Spleen (tissue), 11 donors: ENCODE data around the gene CITED4. TPM values are rescaled to one million over a fixed set of nuclear protein-coding genes. Genes with fewer than 3 reads are reported as not detected.

ENCODE experiments used
- DNase-seq: peaks from one replicate; pipeline ENCODE4 v3.0.0-alpha.2; 2020
- H3K27ac ChIP-seq, 8 donors: fragments of 200-600 bp; sonication (generic) in 7 of 8; 1 replicate in 4 of 8; 2 replicates in 4 of 8; pipeline versions ENCODE4 v1.5.0 to v1.8.0; 2016 to 2021; ENCODE audit warnings: inconsistent platforms in 4 of 8, mild to moderate bottlenecking in 4 of 8, moderate library complexity in 1 of 8
- H3K27me3 ChIP-seq, 7 donors: fragments of 200-600 bp; sonication (generic) in 6 of 7; replicated peaks in 1 of 7; 1 replicate in 4 of 7; 2 replicates in 3 of 7; pipeline versions ENCODE4 v1.5.0 to v1.8.0; 2016 to 2021; ENCODE audit warnings: inconsistent platforms in 3 of 7, mild to moderate bottlenecking in 1 of 7
- H3K36me3 ChIP-seq, 6 donors: fragments of 200-600 bp; sonication (generic) in 5 of 6; 1 replicate in 4 of 6; 2 replicates in 2 of 6; pipeline versions ENCODE4 v1.5.0 to v1.8.0; 2016 to 2021; ENCODE audit warnings: inconsistent platforms in 2 of 6
- H3K4me1 ChIP-seq, 6 donors: fragments of 200-600 bp; sonication (generic) in 5 of 6; 1 replicate in 3 of 6; 2 replicates in 3 of 6; pipeline versions ENCODE4 v1.5.0 to v1.8.0; 2016 to 2021; ENCODE audit warnings: inconsistent platforms in 3 of 6
- H3K4me3 ChIP-seq, 8 donors: fragments of 200-600 bp; sonication (generic) in 7 of 8; 1 replicate in 4 of 8; 2 replicates in 4 of 8; pipeline versions ENCODE4 v1.5.0 to v1.8.0; 2016 to 2021; ENCODE audit warnings: inconsistent platforms in 4 of 8, mild to moderate bottlenecking in 4 of 8, moderate library complexity in 2 of 8
- H3K9me3 ChIP-seq, 8 donors: fragments of 200-600 bp; sonication (generic) in 7 of 8; 1 replicate in 4 of 8; 2 replicates in 4 of 8; pipeline versions ENCODE4 v1.5.0 to v1.8.0; 2016 to 2021; ENCODE audit warnings: inconsistent platforms in 4 of 8
- POLR2A ChIP-seq, 3 donors: fragments of 450-650 bp; IDR thresholded peaks; one replicate each; pipeline ENCODE4 v1.5.1; 2017; ENCODE audit warnings: antibody characterized with exemption in 3 of 3, mild to moderate bottlenecking in 1 of 3
- POLR2AphosphoS5 ChIP-seq, 3 donors: sonication (generic); formaldehyde crosslinking; IDR thresholded peaks; one replicate each; pipeline ENCODE4 v1.5.1; 2017; ENCODE audit warnings: antibody characterized with exemption in 3 of 3
- WGBS, 5 donors: extraction: QIAGEN DNeasy Blood & Tissue Kit in 3 of 5; methylation state at CpG; one replicate each; pipeline versions ENCODE4 v1.1.5 to v1.1.7; 2013 to 2018; 5-methylcytosine and 5-hydroxymethylcytosine counted together
- intact Hi-C: fragments of 100-400 bp; cut with DNase I; formaldehyde crosslinking; loops from one replicate; pipeline ENCODE4 v1.15.0; 2023; ENCODE audit warnings: low total_unique reads
- polyA plus RNA-seq, 3 donors: library from polyadenylated mRNA; stranded (reverse); fragments of 200-250 nt; gene quantifications; one replicate each; pipeline ENCODE4 v1.2.1, GENCODE V29; 2013
- total RNA-seq, 7 donors: library from RNA; depleted of rRNA in 3 of 7; stranded (reverse); fragments of >200 nt in 3 of 7; fragmentation: NEBNext Ultra II Directional in 4 of 7; extraction: Animal tissue kit (Norgen Biotek cat#: 25700) in 4 of 7; gene quantifications; one replicate each; pipeline versions ENCODE4 v1.1.0 to v1.2.1, GENCODE V29; 2016 to 2021
- TF ChIP-seq, protein P1 (sequence below), 11 experiments: fragments of 200-600 bp in 7 of 11; fragments of 450-650 bp in 4 of 11; sonication (generic) in 4 of 11; IDR thresholded peaks in 8 of 11; conservative IDR thresholded peaks in 3 of 11; 1 replicate in 7 of 11; 2 replicates in 4 of 11; pipeline versions ENCODE4 v1.4.0 to v1.8.0; 2016 to 2021; ENCODE audit warnings: antibody characterized with exemption in 11 of 11, inconsistent platforms in 4 of 11, mild to moderate bottlenecking in 1 of 11
- donor health status: healthy with polysubstance abuse.
- donor health status: DM: no; HTN: no; CAD: no; lungs with moderate emphysema.
- donor health status: DM: no; HTN: no; CAD: no.
- donor health status: Bipolar disorder and iron deficiency.
- donor health status: healthy.
- donor health status: DM: no; HTN: no; CAD: no.
- donor health status: DM: yes; HTN: yes; CAD: no.

CITED4 gene
- total and polyA plus RNA-seq, 10 donors = 10.0 to 98.8 (median 46.8) TPM

DNA sequence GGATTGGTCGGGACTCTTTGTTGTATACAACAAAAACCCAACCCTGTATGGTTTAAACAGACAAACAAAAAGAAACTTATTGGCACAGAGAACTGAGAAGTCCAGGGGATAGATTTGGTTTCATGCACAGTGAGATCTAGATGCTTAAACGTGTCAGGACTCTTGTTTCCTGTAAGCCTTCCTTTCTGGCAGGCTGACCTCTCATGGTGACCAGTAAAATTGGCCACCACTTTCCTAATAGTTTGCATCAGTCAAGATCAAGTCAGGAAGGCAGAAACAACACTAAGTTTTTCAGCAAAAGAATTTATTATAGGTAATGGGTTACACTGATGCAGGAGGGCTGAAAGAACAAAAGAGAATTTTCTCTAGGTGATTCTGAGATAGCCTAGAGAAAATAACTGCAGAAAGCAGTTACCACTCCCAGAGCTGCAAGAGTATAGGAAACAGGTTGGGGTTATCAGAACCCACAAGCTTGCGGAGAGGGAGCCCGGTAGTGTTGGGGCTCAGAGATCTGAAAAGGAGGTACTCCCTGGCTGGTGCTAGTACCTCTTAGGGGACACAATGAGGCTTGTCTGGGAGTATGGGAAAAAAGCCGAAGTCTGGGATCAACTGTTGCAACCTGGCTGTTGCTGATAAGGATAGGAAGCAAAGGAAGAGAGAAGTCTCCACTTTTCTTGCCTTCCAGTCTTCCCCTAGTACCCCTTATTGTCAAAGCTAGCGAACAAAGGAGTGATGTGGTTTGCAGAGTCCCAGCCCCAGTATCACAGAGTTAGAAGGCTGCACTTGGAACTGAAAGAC is 21.4 kb downstream of the CITED4 start:
- peak; percentile 8 for DNase-seq
- WGBS, 5 donors = 23 to 40% (median 33%) methylated on average over 6 of the region's 6 CpGs

DNA sequence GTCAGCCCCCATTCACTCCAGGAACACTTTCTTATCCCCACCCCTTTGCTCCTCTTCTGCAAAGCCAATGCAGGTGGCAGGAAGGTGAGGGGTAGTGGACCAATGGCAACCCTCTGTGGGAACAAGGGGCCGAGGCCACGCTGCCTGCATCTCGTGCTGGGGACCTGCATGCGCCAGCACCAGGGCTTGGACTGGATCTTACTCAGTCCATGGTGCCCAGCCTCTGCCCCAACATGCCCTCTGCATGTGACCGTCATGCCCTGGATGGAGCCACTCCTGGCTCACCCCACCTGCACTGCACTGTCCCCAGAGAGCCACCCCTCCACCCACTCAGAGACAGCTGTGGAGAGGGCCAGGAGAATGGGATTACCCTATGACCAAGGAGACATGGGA is 22.2 kb downstream of the CITED4 start:
- DNase-seq = peak; percentile 37
- H3K27me3 ChIP-seq = peaks cover 0 to 17% (median 0%) of the 10 kb centered on the region in 7 donors
- H3K27ac ChIP-seq = no peak overlapping the region
- peaks cover 0 to 10% (median 1%) of the 10 kb centered on the region in 6 donors for H3K4me1 ChIP-seq
- TF ChIP-seq POLR2AphosphoS5 (IDR thresholded peaks at IDR 0.05) (no peak), POLR2A (IDR thresholded peaks at IDR 0.05) (no peak)
- TF ChIP-seq, protein P1, sequence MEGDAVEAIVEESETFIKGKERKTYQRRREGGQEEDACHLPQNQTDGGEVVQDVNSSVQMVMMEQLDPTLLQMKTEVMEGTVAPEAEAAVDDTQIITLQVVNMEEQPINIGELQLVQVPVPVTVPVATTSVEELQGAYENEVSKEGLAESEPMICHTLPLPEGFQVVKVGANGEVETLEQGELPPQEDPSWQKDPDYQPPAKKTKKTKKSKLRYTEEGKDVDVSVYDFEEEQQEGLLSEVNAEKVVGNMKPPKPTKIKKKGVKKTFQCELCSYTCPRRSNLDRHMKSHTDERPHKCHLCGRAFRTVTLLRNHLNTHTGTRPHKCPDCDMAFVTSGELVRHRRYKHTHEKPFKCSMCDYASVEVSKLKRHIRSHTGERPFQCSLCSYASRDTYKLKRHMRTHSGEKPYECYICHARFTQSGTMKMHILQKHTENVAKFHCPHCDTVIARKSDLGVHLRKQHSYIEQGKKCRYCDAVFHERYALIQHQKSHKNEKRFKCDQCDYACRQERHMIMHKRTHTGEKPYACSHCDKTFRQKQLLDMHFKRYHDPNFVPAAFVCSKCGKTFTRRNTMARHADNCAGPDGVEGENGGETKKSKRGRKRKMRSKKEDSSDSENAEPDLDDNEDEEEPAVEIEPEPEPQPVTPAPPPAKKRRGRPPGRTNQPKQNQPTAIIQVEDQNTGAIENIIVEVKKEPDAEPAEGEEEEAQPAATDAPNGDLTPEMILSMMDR (IDR thresholded peaks at IDR 0.05 in 8 of 11, conservative IDR thresholded peaks at IDR 0.05 in 3 of 11) = no peak
- intact Hi-C loops = no loop called here
- H3K9me3 ChIP-seq = peaks cover 0 to 7% (median 2%) of the 10 kb centered on the region in 8 donors
- no peak overlapping the region for H3K4me3 ChIP-seq
- 92 to 98% (median 96%) methylated on average over 4 to 5 of the region's 5 CpGs for WGBS, 5 donors
- no peaks in the 10 kb centered on the region for H3K36me3 ChIP-seq

More for the DNA sequence above, 21.4 kb downstream of the CITED4 start:
- no peak for TF ChIP-seq POLR2A (IDR thresholded peaks at IDR 0.05)
- TF ChIP-seq, protein P1 (IDR thresholded peaks at IDR 0.05 in 8 of 11, conservative IDR thresholded peaks at IDR 0.05 in 3 of 11) = no peak
- no peak for TF ChIP-seq POLR2AphosphoS5 (IDR thresholded peaks at IDR 0.05)
- Histone ChIP-seq H3K4me1 (peaks cover 0 to 18% (median 5%) of the 10 kb centered on the region in 6 donors), H3K9me3 (peaks cover 0 to 7% (median 2%) of the 10 kb centered on the region in 8 donors), H3K4me3 (no peak overlapping the region), H3K27me3 (peaks cover 0 to 17% (median 0%) of the 10 kb centered on the region in 7 donors), H3K36me3 (no peaks in the 10 kb centered on the region), H3K27ac (no peak overlapping the region)
- intact Hi-C loops = no loop called here

DNA sequence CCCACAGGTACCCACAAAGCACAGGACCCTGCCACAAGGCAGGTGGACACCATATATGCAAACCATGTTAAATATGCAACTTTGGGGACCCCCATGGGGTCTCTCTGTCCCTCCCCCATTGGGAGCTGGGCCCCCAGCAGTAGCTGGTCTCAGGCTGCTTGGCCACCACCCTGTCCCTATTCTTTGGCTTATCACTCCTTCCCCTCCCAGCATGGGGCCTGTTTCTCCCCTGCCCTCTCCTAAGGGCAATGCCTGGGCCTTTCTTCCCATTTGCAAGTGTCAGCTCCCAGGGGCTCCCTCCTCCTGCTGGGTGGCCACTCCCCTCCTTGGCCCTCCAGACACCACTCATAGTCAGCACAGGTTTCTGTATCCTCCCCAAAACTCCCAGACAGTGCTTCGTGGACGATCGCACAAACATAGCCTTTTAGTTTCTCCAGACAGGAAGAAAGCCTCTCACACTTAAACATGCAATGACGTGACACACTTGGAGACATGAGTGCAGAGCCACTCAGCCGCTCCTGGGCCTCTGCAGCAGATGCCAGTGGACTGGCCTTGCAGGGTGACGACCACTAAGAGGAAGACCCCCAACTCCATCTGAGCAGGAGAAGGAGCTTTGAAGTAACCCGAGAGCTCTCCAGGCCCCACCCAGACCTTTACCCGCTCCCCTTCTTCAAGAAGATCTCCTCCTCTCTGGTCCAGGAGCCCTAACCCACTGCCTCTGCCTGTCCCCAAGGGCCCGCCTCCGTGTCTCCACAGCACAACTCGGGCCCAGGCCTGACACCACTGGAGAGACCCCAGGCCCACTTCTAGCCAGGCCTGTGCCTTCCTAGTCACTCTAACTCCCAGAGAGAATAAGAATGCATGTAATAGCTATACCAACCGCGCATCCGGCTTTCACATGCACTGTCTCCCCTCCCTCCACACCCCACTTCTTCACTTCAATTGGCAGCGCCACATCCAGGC is 22.9 kb downstream of the CITED4 start:
- WGBS, 5 donors = 89 to 94% (median 91%) methylated on average over 15 of the region's 15 CpGs
- TF ChIP-seq POLR2AphosphoS5 (IDR thresholded peaks at IDR 0.05) = no peak
- TF ChIP-seq, protein P1 (IDR thresholded peaks at IDR 0.05 in 8 of 11, conservative IDR thresholded peaks at IDR 0.05 in 3 of 11) = no peak
- TF ChIP-seq POLR2A (IDR thresholded peaks at IDR 0.05) = no peak
- intact Hi-C loops = no loop called here
- peaks cover 0 to 17% (median 0%) of the 10 kb centered on the region in 7 donors for H3K27me3 ChIP-seq
- peak; percentile 51 for DNase-seq
- peaks cover 0 to 7% (median 2%) of the 10 kb centered on the region in 8 donors for H3K9me3 ChIP-seq
- peaks cover 0 to 7% (median 0%) of the 10 kb centered on the region in 6 donors for H3K4me1 ChIP-seq
- no peak overlapping the region for H3K27ac ChIP-seq
- H3K4me3 ChIP-seq = no peak overlapping the region
- H3K36me3 ChIP-seq = no peaks in the 10 kb centered on the region
